ENCODE data around the gene DRAXIN. TPM values are rescaled to one million over a fixed set of nuclear protein-coding genes. Genes with fewer than 3 reads are reported as not detected.

The DRAXIN gene
- total and polyA plus RNA-seq, 2 donors (not counting 3 experiments of a cell fraction or from before 2014, with no cell fraction given) = 0.44 to 3.2 TPM

DNA sequence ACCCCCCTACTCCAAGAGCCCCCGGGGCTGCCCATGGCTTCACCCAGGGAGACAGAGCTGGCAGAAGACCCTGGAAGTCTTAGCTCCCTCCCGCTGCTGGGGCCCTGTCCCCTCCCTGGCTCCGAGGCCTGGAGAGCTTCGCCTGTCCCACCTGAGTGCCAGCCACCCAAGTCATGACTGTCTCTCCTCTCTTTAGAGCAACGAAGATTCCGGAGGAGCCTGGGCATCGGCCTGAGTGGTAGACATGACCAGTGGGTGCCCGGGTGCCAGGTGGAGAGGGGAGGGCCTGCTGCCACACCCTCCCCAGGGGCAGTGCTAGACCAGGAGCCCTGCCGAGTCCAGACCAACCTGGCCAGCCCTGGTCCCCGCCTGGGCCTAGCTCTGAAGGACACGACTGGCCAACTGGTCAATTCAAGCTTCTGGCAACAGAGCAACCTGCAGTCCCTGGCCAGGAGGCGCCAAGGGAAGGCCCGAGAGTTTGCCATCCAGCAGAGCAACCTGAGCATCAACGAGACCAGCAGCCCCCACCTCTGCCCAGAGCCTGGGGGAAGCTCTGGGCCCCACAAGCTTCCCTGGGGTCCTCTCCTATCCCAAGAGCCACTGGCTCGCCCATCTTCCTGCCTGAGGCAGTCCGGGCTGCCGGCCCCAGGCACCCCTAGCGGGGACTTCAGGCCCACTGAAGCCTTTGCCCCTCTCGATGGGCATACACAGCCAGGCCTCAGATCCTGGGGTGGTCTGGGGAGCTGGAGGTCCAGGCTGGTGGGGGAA, 74.3 kb downstream of the DRAXIN start:
- POLR2A ChIA-PET = no interaction called here
- no peak for FAIRE-seq

More for the DNA sequence above, 74.3 kb downstream of the DRAXIN start:
- Histone ChIP-seq H3K9me3 (replicated peaks; ENCODE audit: control insufficient read depth, insufficient read depth, low read length) (no peaks in the 10 kb centered on the region), H3K4me1 (ENCODE audit: control insufficient read depth, extremely low read depth, insufficient read depth, low read length) (peaks cover 4% of the 10 kb centered on the region), H3K9ac (replicated peaks; ENCODE audit: extremely low read depth, insufficient read depth, low read length) (no peak overlapping the region), H3K79me2 (ENCODE audit: control insufficient read depth, insufficient read depth, low read length) (no peaks in the 10 kb centered on the region), H3K4me2 (ENCODE audit: insufficient read depth, low read length) (no peak overlapping the region), H3K36me3 (ENCODE audit: control insufficient read depth in 2 of 2, extremely low read depth in 1 of 2, insufficient read depth in 2 of 2, low read length in 2 of 2) (no peaks in the 10 kb centered on the region), H3K27me3 (ENCODE audit: control insufficient read depth in 2 of 2, insufficient read depth in 2 of 2, low read length in 2 of 2) (peaks cover 0 to 4% of the 10 kb centered on the region in 2 experiments), H3K9me1 (replicated peaks; ENCODE audit: control insufficient read depth, extremely low read depth, insufficient read depth, low read length) (no peaks in the 10 kb centered on the region), H2AFZ (ENCODE audit: low read depth, low read length) (no peak overlapping the region), H3K27ac (ENCODE audit: insufficient read depth, low read depth, low read length) (no peak overlapping the region), H3K4me3 (replicated peaks in 1 of 3; ENCODE audit: insufficient read depth in 1 of 3, low read depth in 1 of 3, low read length in 3 of 3) (no peak overlapping the region), H4K20me1 (replicated peaks; ENCODE audit: control insufficient read depth, extremely low read depth, insufficient read depth, low read length) (no peaks in the 10 kb centered on the region)
- dilution Hi-C loops (cut with MboI; ENCODE audit: extremely low pct_ligation_motif_present, low sequenced_read_pairs) = no loop called here
- DNase-seq (ENCODE audit: low read depth, low spot score) = no peak
- no TSS peak for BruUV-seq (replicated peaks)
- intact Hi-C loops (cut with micrococcal nuclease) = no loop called here
- CTCF ChIA-PET = interaction anchor here (1.0 kb wide), 1 partner anchor 17 kb away, joined by 3 read pairs; no protein-coding TSS in a partner anchor
- TF ChIP-seq POLR2A (IDR thresholded peaks at IDR 0.05; ENCODE audit: low read depth, low read length) = no peak
- no peak for TF ChIP-seq FOS (IDR thresholded peaks at IDR 0.05; ENCODE audit: borderline replicate concordance, insufficient read depth, low read length)
- TF ChIP-seq, protein P1, sequence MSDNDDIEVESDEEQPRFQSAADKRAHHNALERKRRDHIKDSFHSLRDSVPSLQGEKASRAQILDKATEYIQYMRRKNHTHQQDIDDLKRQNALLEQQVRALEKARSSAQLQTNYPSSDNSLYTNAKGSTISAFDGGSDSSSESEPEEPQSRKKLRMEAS (IDR thresholded peaks at IDR 0.05; ENCODE audit: insufficient read depth, insufficient read length) = no peak
- TF ChIP-seq GATA2 (IDR thresholded peaks at IDR 0.05; ENCODE audit: insufficient read depth, insufficient read length, low read depth, low read length) = no peak
- no peak for TF ChIP-seq JUN (IDR thresholded peaks at IDR 0.05; ENCODE audit: borderline replicate concordance, insufficient read depth, insufficient read length, low read depth)
- TF ChIP-seq, protein P2, sequence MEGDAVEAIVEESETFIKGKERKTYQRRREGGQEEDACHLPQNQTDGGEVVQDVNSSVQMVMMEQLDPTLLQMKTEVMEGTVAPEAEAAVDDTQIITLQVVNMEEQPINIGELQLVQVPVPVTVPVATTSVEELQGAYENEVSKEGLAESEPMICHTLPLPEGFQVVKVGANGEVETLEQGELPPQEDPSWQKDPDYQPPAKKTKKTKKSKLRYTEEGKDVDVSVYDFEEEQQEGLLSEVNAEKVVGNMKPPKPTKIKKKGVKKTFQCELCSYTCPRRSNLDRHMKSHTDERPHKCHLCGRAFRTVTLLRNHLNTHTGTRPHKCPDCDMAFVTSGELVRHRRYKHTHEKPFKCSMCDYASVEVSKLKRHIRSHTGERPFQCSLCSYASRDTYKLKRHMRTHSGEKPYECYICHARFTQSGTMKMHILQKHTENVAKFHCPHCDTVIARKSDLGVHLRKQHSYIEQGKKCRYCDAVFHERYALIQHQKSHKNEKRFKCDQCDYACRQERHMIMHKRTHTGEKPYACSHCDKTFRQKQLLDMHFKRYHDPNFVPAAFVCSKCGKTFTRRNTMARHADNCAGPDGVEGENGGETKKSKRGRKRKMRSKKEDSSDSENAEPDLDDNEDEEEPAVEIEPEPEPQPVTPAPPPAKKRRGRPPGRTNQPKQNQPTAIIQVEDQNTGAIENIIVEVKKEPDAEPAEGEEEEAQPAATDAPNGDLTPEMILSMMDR (IDR thresholded peaks at IDR 0.05; ENCODE audit: extremely low read depth in 1 of 2, insufficient read depth in 1 of 2, low read depth in 1 of 2, low read length in 2 of 2) = no peak
- no peak for TF ChIP-seq MYC (IDR thresholded peaks at IDR 0.05; ENCODE audit: low read depth, low read length)
- TF ChIP-seq EZH2 (IDR thresholded peaks at IDR 0.05; ENCODE audit: borderline replicate concordance, low read depth, low read length, severe bottlenecking) = no peak
- TF ChIP-seq POLR2AphosphoS5 (IDR thresholded peaks at IDR 0.05; ENCODE audit: insufficient read depth, low read depth, low read length) = no peak
